Renal cortex interstitium (tissue), 11 donors: ENCODE measurements around the gene PRPF6. TPM values are rescaled to one million over a fixed set of nuclear protein-coding genes. Genes with fewer than 3 reads are reported as not detected.
"Not testable (repeated sequence)": the region's sequence is repeated elsewhere in the genome, so short reads cannot be mapped to it uniquely, and the experiment has no call there.

Source experiments
- DNase-seq, 11 donors: peaks; one replicate each; pipeline ENCODE4 v3.0.0-alpha.2; 2013; ENCODE audit warnings: low read depth in 9 of 11, low spot score in 4 of 11; ENCODE audit errors: extremely low read depth in 1 of 11
- polyA plus RNA-seq, 3 donors: library from polyadenylated mRNA; unstranded; fragments of 120-200 nt; gene quantifications; one replicate each; pipeline ENCODE4 v1.2.1, GENCODE V29; 2013; ENCODE audit not compliant: insufficient read length in 3 of 3

Gene PRPF6
- polyA plus RNA-seq, 3 donors = 81.8 to 95.2 (median 87.4) TPM

GRCh38 chr20:63967330-63968135 is 13.4 kb upstream of the PRPF6 start:
- DNase-seq = no peak

- DNase-seq = no peak
These were observed 12.6 kb upstream of the PRPF6 start for GRCh38 chr20:63968136-63968927.

GRCh38 chr20:63968928-63969760 is 11.8 kb upstream of the PRPF6 start:
- no peak for DNase-seq

GRCh38 chr20:63969838-63970713 is 10.9 kb upstream of the PRPF6 start, which contains the start of gene ZNF512B:
Gene ZNF512B (minus strand): TSS chr20:63969930. CDS start chr20:63967950, 1,980 bp downstream.
- DNase-seq = peak in 3 of 11 donors; percentile 46 to 64 (median 63)

GRCh38 chr20:63970714-63971431 is 10.1 kb upstream of the PRPF6 start:
- no peak for DNase-seq

- not testable (repeated sequence) for DNase-seq
These were observed 9.0 kb upstream of the PRPF6 start for GRCh38 chr20:63971960-63972311.

- DNase-seq = no peak
These were observed 8.4 kb upstream of the PRPF6 start for GRCh38 chr20:63972312-63973159.

- DNase-seq = no peak
These were observed 7.8 kb upstream of the PRPF6 start for GRCh38 chr20:63973160-63973479.

- peak in 9 of 11 donors; percentile 73 to 85 (median 81) for DNase-seq
These were observed 7.1 kb upstream of the PRPF6 start for GRCh38 chr20:63973636-63974401.

GRCh38 chr20:63974402-63975200 is 6.3 kb upstream of the PRPF6 start:
- DNase-seq = no peak

- DNase-seq = not testable (repeated sequence)
These were observed 4.4 kb upstream of the PRPF6 start for GRCh38 chr20:63976511-63976910.

- no peak for DNase-seq
These were observed 3.8 kb upstream of the PRPF6 start for GRCh38 chr20:63976980-63977738.

- no peak for DNase-seq
These were observed 3.1 kb upstream of the PRPF6 start for GRCh38 chr20:63977739-63978276.
